Large intestine (tissue), 3 donors: ENCODE data around the gene PJA2. TPM values are rescaled to one million over a fixed set of nuclear protein-coding genes. Genes with fewer than 3 reads are reported as not detected.
"Not testable (repeated sequence)": the region's sequence is repeated elsewhere in the genome, so short reads cannot be mapped to it uniquely, and the experiment has no call there.

Experiments
- DNase-seq, 2 donors: peaks; one replicate each; pipeline versions ENCODE4 v3.0.0 to v3.0.0-alpha.2; 2013
- H3K27ac ChIP-seq: one replicate; pipeline ENCODE4 v1.5.1; 2013; ENCODE audit warnings: low read length
- H3K27me3 ChIP-seq: 2 replicates; pipeline ENCODE4 v1.6.1; 2013; ENCODE audit warnings: low read length; ENCODE audit not compliant: control insufficient read depth, insufficient read depth
- H3K36me3 ChIP-seq: 2 replicates; pipeline ENCODE4 v1.6.1; 2013; ENCODE audit warnings: low read length; ENCODE audit not compliant: control insufficient read depth, insufficient read depth
- H3K4me1 ChIP-seq: one replicate; pipeline ENCODE4 v1.6.1; 2013; ENCODE audit warnings: low read length; ENCODE audit not compliant: control insufficient read depth, insufficient read depth
- H3K4me3 ChIP-seq: one replicate; pipeline ENCODE4 v1.5.1; 2013; ENCODE audit warnings: low read length
- H3K9me3 ChIP-seq: one replicate; pipeline ENCODE4 v1.6.1; 2013; ENCODE audit warnings: mild to moderate bottlenecking, low read depth, low read length, moderate library complexity; ENCODE audit not compliant: control insufficient read depth
- WGBS: methylation state at CpG from one replicate; pipeline ENCODE4 v1.1.5; 2013; ENCODE audit warnings: low lambda C conversion rate; ENCODE audit not compliant: insufficient coverage; 5-methylcytosine and 5-hydroxymethylcytosine counted together
- polyA plus RNA-seq: library from polyadenylated mRNA; unstranded; fragments of 120-200 nt; gene quantifications from one replicate; pipeline ENCODE4 v1.2.1, GENCODE V29; 2013

The PJA2 gene
- polyA plus RNA-seq, 1 donor: 96.8 TPM

- peaks cover 4% of the 10 kb centered on the region for H3K9me3 ChIP-seq
- WGBS: no CpG with 5 or more reads among the region's 6 CpGs
These were observed 118.7 kb downstream of the PJA2 start for GRCh38 chr5:109291090-109291489.

GRCh38 chr5:109290231-109290630 is 119.5 kb downstream of the PJA2 start:
- no CpG with 5 or more reads among the region's 2 CpGs for WGBS
- Histone ChIP-seq H3K9me3 (peaks cover 4% of the 10 kb centered on the region), H3K27ac (no peak overlapping the region), H3K4me3 (no peak overlapping the region), H3K36me3 (no peaks in the 10 kb centered on the region), H3K4me1 (no peaks in the 10 kb centered on the region), H3K27me3 (no peaks in the 10 kb centered on the region)
- no peak for DNase-seq

More at GRCh38 chr5:109291090-109291489, 118.7 kb downstream of the PJA2 start:
- no peak overlapping the region for H3K27ac ChIP-seq
- no peaks in the 10 kb centered on the region for H3K4me1 ChIP-seq
- no peaks in the 10 kb centered on the region for H3K36me3 ChIP-seq
- H3K4me3 ChIP-seq: no peak overlapping the region
- no peaks in the 10 kb centered on the region for H3K27me3 ChIP-seq
- DNase-seq: no peak

- no CpG with 5 or more reads among the region's 4 CpGs for WGBS
These were observed 123.1 kb downstream of the PJA2 start for GRCh38 chr5:109286628-109287027.

More at GRCh38 chr5:109286628-109287027, 123.1 kb downstream of the PJA2 start:
- not testable (repeated sequence) for H3K4me3 ChIP-seq, H3K36me3 ChIP-seq, H3K27ac ChIP-seq, DNase-seq, H3K27me3 ChIP-seq, H3K4me1 ChIP-seq, H3K9me3 ChIP-seq
